ENCODE results near the gene SNRNP48.

Gene SNRNP48

DNA sequence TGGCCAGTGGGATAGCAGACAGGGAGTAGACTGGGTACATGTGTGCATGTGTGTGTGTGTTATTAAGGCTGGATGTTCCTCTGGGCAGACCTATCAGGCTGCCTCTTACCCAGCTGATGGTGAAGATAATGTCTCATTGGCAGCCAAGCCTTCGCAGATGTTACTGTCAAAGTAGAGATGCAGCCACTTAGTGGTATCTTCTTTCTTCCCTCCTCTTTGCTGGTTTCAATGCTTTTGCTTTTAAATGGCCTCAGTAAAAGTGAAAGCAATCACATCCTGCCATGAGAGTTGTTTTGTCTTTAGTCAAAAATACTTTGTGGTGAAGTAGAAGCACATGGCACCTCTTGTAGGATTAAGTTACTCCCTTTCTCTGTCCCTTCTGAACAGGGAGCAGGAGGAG lies 57.5 kb downstream of the SNRNP48 start:
- DNase-seq: no peak

DNA sequence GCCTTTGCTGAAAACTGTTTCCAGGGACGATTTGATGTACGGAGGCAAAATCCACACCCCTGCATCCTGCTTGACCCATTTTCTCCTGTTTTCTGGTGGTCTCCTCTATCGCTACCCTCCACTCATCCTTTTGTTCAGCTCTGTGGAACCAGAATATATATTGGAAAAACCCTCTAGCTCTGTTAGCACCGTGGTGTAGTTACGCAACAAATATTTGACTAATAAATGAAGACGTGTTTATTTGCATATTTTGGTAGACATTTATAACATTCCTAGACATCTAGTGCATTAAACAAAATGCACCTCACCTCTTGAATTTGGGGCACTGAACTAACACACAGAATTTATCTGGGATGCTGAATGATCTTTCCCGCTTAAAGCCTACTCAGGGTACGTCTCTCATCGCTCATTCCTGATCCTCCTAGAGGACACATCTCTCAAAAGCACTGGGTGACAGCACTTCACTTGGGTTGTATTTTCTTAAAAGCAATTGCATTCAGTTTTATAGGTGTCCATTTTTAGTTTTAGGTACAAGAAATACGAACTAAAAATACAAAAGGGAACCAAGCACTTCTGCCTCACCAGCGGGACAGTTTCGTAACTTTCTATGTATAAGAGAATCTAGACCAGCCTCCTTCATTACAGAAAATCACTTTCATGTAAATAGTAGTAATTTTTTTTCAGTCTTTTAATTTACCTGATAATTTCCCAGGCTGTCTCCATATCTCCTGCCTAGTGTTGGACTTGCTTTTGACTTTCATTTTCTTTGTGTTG lies 59.2 kb downstream of the SNRNP48 start:
- DNase-seq: no peak

DNA sequence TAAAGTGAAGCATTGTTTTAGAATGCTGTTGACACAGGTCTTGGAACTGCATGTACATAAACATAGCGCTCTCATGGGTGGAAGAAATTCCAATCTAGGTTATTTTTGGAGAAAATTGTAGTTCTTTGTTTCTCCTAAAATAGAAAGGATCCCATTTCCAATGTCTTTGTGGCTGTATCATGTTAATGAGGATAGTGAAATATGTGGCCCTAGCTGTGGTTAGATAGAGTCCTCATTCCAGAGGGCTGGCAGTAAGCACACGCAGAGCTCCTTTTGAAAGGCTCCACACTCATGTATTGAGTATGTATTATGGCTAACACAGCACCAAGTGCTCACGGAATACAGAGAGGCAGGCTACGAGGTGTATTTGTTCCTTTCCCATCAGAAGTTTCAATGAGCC lies 60.9 kb downstream of the SNRNP48 start:
- no peak for DNase-seq

DNA sequence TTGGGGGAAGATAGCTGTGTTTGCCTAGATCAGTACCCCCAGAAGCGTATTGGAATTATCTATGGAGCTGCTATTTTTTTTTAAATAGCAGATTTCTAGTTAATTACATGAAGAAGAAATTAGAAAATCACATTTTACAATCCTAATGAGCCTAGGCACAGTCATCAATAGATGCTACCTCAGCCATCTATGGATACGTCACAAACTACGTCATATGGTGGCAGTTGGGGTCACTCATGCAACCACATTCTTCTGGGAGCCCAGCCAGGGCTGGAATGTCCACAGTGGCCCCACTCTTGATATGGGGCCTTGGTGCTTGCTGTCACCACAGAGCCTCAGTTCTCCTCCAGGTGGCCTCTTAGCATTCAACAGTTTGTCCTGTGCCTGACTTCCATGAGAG lies 63.0 kb downstream of the SNRNP48 start:
- DNase-seq: no peak

DNA sequence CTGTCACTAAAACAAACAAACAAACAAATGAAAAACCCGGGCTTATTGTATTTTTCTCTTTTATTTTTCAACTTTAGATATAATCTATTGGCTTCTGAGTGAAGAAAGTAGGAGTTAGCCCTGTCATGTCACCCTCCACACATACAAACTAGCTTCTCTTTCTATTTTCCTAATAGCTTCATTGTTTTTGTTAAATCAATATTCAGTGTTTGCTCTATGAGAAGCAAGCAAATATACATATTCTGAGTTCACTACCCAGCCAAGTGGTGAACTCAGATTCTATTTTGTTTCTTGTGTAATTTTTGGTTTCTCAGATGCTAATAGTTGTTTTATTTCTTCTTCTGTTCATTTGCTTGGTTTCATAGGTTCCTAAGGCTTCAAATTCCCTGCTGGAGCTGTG lies 66.4 kb downstream of the SNRNP48 start:
- DNase-seq: no peak

DNA sequence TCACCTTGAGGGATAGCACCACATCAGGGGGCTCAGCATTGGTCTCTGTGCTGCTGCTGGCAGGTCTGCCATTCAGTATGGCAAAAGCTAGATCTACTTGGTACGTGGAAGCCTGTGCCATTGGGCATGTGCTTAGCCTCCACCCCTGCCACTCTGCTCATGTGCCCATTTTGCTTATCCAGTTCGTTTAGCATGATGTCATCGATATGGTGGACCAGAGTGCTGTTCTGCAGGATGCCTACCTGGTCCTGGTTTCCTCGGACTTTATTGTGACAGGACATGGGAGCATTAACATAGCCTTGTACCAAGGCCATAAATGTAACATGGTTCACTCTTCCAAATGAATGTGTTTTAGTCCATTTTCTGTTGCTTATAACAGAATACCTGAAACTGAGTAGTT lies 68.5 kb downstream of the SNRNP48 start:
- DNase-seq: no peak

DNA sequence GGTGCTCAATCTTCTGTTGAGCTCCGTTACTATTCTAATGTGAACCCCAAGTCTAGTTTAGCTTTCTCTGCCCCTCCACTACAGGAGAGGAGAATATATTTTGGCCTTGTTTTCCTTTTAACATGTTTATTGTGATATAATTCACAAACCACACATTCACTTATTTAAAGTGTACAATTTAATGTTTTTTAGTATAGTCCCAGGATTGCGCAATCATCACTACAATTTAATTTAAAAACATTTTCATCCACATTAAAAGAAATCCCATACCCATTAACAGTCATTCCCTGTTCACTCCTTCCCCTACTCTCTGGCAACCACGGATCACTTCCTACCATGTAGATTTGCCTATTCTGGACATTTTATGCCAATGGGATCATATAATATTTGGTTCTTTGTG lies 71.4 kb downstream of the SNRNP48 start:
- no peak for DNase-seq
